ENCODE measurements around the gene SMAD1. TPM values are rescaled to one million over a fixed set of nuclear protein-coding genes. Genes with fewer than 3 reads are reported as not detected.

The SMAD1 gene
- total and polyA plus RNA-seq, 2 of the 4 experiments (the other 2 are of a cell fraction) = 11.6 to 17.6 TPM

- no peaks in the 10 kb centered on the region for H3K27me3 ChIP-seq (ENCODE audit: control insufficient read depth, insufficient read depth, low read length)
- no peak overlapping the region for H2AFZ ChIP-seq (replicated peaks; ENCODE audit: low read length, poor library complexity)
- no peak overlapping the region for H4K91ac ChIP-seq (ENCODE audit: insufficient read depth, low read depth, low read length)
- H2AK5ac ChIP-seq (ENCODE audit: low read depth, low read length) = no peak overlapping the region
- TF ChIP-seq RAD21 (IDR thresholded peaks at IDR 0.05; ENCODE audit: low read length) (no peak), MXI1 (IDR thresholded peaks at IDR 0.05; ENCODE audit: borderline replicate concordance, low read depth, low read length) (no peak), CEBPB (IDR thresholded peaks at IDR 0.05; ENCODE audit: low read depth, low read length) (no peak), MAFK (IDR thresholded peaks at IDR 0.05; ENCODE audit: low read depth, low read length) (no peak), RCOR1 (IDR thresholded peaks at IDR 0.05; ENCODE audit: insufficient replicate concordance, low read length) (no peak), CHD1 (IDR thresholded peaks at IDR 0.05; ENCODE audit: low read depth, low read length) (no peak), FOS (IDR thresholded peaks at IDR 0.05; ENCODE audit: low read depth, low read length) (no peak), ELK1 (IDR thresholded peaks at IDR 0.05; ENCODE audit: borderline replicate concordance, low read depth, low read length) (no peak), POLR2A (IDR thresholded peaks at IDR 0.05; ENCODE audit: low read depth, low read length) (no peak), SMC3 (IDR thresholded peaks at IDR 0.05; ENCODE audit: low read depth, low read length) (no peak), USF2 (IDR thresholded peaks at IDR 0.05; ENCODE audit: low read depth, low read length) (no peak), MAZ (IDR thresholded peaks at IDR 0.05; ENCODE audit: borderline replicate concordance, low read depth, low read length) (no peak), CTCF (conservative IDR thresholded peaks at IDR 0.05; ENCODE audit: low read depth, low read length) (no peak), RFX5 (IDR thresholded peaks at IDR 0.05; ENCODE audit: low read depth, low read length) (no peak), BHLHE40 (IDR thresholded peaks at IDR 0.05; ENCODE audit: low read depth, low read length) (no peak)
- H3K56ac ChIP-seq (ENCODE audit: extremely low read depth, insufficient read depth, low read length) = no peak overlapping the region
- in situ Hi-C loops (cut with MboI; ENCODE audit: low sequenced_read_pairs) = no loop called here
- H3K23ac ChIP-seq (ENCODE audit: low read depth, low read length) = no peak overlapping the region
- H3K4ac ChIP-seq (ENCODE audit: low read depth, low read length) = no peak overlapping the region
- no peak overlapping the region for H4K5ac ChIP-seq (ENCODE audit: low read depth, low read length)
- H3K27ac ChIP-seq (ENCODE audit: insufficient read depth, low read length) = no peak overlapping the region
- POLR2A ChIA-PET (ENCODE audit: unreplicated experiment) = no interaction called here
- H3K9ac ChIP-seq (ENCODE audit: low read depth, low read length) = no peak overlapping the region
- no peak overlapping the region for H3K4me3 ChIP-seq (ENCODE audit: insufficient read depth, low read depth, low read length)
- H3K9me3 ChIP-seq (ENCODE audit: control insufficient read depth, insufficient read depth, low read length) = no peaks in the 10 kb centered on the region
- 100% methylated on average over 1 of the region's 1 CpG; no CpG with 5 or more reads in 1 of the 2 experiments for WGBS, 2 experiments (ENCODE audit: extremely low coverage in 2 of 2, insufficient read length in 1 of 2)
- no TSS peak for BruUV-seq (replicated peaks)
- H2BK120ac ChIP-seq (ENCODE audit: low read depth, low read length) = no peak overlapping the region
- H3K18ac ChIP-seq (ENCODE audit: low read depth, low read length) = no peak overlapping the region
- ATAC-seq (ENCODE audit: low read depth) = no peak
- DNase-seq = no peak
- H3K79me1 ChIP-seq (ENCODE audit: low read depth in 1 of 2, low read length in 2 of 2) = peaks cover 28 to 30% of the 10 kb centered on the region in 2 experiments
- peaks cover 3% of the 10 kb centered on the region; the same call in 1 of the 2 replicates for H3K9me1 ChIP-seq (ENCODE audit: insufficient read depth, low read length)
- H3K36me3 ChIP-seq (ENCODE audit: control insufficient read depth, insufficient read depth, low read length) = peaks cover 1% of the 10 kb centered on the region; the same call in 1 of the 2 replicates
- H4K20me1 ChIP-seq (ENCODE audit: insufficient read depth, low read length) = peaks cover 14% of the 10 kb centered on the region; the same call in 1 of the 2 replicates
- no peak overlapping the region for H4K8ac ChIP-seq (ENCODE audit: low read depth in 2 of 2, low read length in 2 of 2)
- dilution Hi-C loops (cut with HindIII; ENCODE audit: low sequenced_read_pairs, unreplicated experiment) = no loop called here
- intact Hi-C loops (cut with micrococcal nuclease) = no loop called here
- no peak overlapping the region for H2BK5ac ChIP-seq (ENCODE audit: low read depth, low read length, poor library complexity, severe bottlenecking)
- H3K14ac ChIP-seq (replicated peaks; ENCODE audit: low read depth, low read length) = no peak overlapping the region
- no peak overlapping the region for H2BK20ac ChIP-seq (ENCODE audit: low read depth, low read length)
- H3K4me2 ChIP-seq (ENCODE audit: low read depth, low read length) = no peak overlapping the region
- H2AK9ac ChIP-seq (replicated peaks; ENCODE audit: low read depth, low read length, poor library complexity) = no peak overlapping the region
- CTCF ChIA-PET = no interaction called here
- peaks cover 2% of the 10 kb centered on the region; the same call in 1 of the 2 replicates for H3K4me1 ChIP-seq (ENCODE audit: control insufficient read depth, insufficient read depth, low read length)
- no peak overlapping the region for H2BK15ac ChIP-seq (ENCODE audit: low read depth, low read length)
Observed at GRCh38 chr4:145490361-145490760, 8.7 kb downstream of the SMAD1 start.
